ENCODE data around the gene SMC1B. TPM values are rescaled to one million over a fixed set of nuclear protein-coding genes. Genes with fewer than 3 reads are reported as not detected.

Gene SMC1B
- under 1 TPM; 0.07 to 0.14 TPM for total RNA-seq

- Mint-ChIP-seq H3K27ac (peak within 1 kb of the TSS in 1 of 2 donors; percentile 61), H3K4me3 (peak within 1 kb of the TSS; percentile 70)
Observed at GRCh38 chr22:45413368-45414211, at the start of gene SMC1B, which contains the start of gene RIBC2. Gene SMC1B (minus strand): TSS chr22:45413599. CDS start chr22:45413567, 32 bp downstream. Gene RIBC2 (plus strand): TSS chr22:45413693. CDS start chr22:45413887, 194 bp downstream.

GRCh38 chr22:45462034-45462655 is 48.7 kb upstream of the SMC1B start:
- Mint-ChIP-seq H3K27me3 (peaks cover 12 to 13% of the 10 kb centered on the region in 2 donors), H3K4me3 (no peak overlapping the region), H3K27ac (no peak overlapping the region), H3K4me1 (ENCODE audit: low read depth in 2 of 2) (no peaks in the 10 kb centered on the region), H3K36me3 (no peaks in the 10 kb centered on the region), H3K9me3 (no peaks in the 10 kb centered on the region)
- no peak for ATAC-seq
- DNase-seq (ENCODE audit: low spot score), result no peak

More at GRCh38 chr22:45413368-45414211, at the start of gene SMC1B, which contains the start of gene RIBC2:
- Mint-ChIP-seq H3K27me3 (no peaks in the 10 kb centered on the region), H3K4me1 (ENCODE audit: low read depth in 2 of 2) (peaks cover 6 to 10% of the 10 kb centered on the region in 2 donors), H3K36me3 (no peaks in the 10 kb centered on the region), H3K9me3 (no peaks in the 10 kb centered on the region)
- ATAC-seq, result peak; percentile 88 to 89
- peak; percentile 85 for DNase-seq (ENCODE audit: low spot score)

- peaks cover 8 to 12% of the 10 kb centered on the region in 2 donors for H3K27me3 Mint-ChIP-seq
- H3K4me1 Mint-ChIP-seq (ENCODE audit: low read depth in 2 of 2), result no peaks in the 10 kb centered on the region
- no peaks in the 10 kb centered on the region for H3K9me3 Mint-ChIP-seq
- H3K27ac Mint-ChIP-seq, result no peak overlapping the region
- ATAC-seq (no peak), DNase-seq (ENCODE audit: low spot score) (peak; percentile 22)
- H3K36me3 Mint-ChIP-seq, result no peaks in the 10 kb centered on the region
- no peak overlapping the region for H3K4me3 Mint-ChIP-seq
Observed at GRCh38 chr22:45460288-45461109, 47.1 kb upstream of the SMC1B start.

- H3K9me3 Mint-ChIP-seq, result no peaks in the 10 kb centered on the region
- no peak overlapping the region for H3K4me3 Mint-ChIP-seq
- no peak for ATAC-seq
- no peaks in the 10 kb centered on the region for H3K4me1 Mint-ChIP-seq (ENCODE audit: low read depth in 2 of 2)
- H3K27ac Mint-ChIP-seq, result no peak overlapping the region
- H3K27me3 Mint-ChIP-seq, result peaks cover 1 to 3% of the 10 kb centered on the region in 2 donors
- DNase-seq (ENCODE audit: low spot score), result peak; percentile 8
- no peaks in the 10 kb centered on the region for H3K36me3 Mint-ChIP-seq
Observed at GRCh38 chr22:45459235-45459634, 45.8 kb upstream of the SMC1B start.

- peaks cover 0 to 2% of the 10 kb centered on the region in 2 donors for H3K27me3 Mint-ChIP-seq
- ATAC-seq (no peak), DNase-seq (ENCODE audit: low spot score) (peak; percentile 22)
- no peaks in the 10 kb centered on the region for H3K4me1 Mint-ChIP-seq (ENCODE audit: low read depth in 2 of 2)
- H3K4me3 Mint-ChIP-seq, result no peak overlapping the region
- H3K36me3 Mint-ChIP-seq, result no peaks in the 10 kb centered on the region
- H3K27ac Mint-ChIP-seq, result no peak overlapping the region
- no peaks in the 10 kb centered on the region for H3K9me3 Mint-ChIP-seq
Observed at GRCh38 chr22:45458532-45458931, 45.1 kb upstream of the SMC1B start.

GRCh38 chr22:45456811-45457210 is 43.4 kb upstream of the SMC1B start:
- Mint-ChIP-seq H3K4me3 (no peak overlapping the region), H3K27me3 (peaks cover 0 to 8% of the 10 kb centered on the region in 2 donors), H3K27ac (no peak overlapping the region), H3K36me3 (no peaks in the 10 kb centered on the region), H3K4me1 (ENCODE audit: low read depth in 2 of 2) (no peaks in the 10 kb centered on the region), H3K9me3 (no peaks in the 10 kb centered on the region)
- peak; percentile 56 for DNase-seq (ENCODE audit: low spot score)
- ATAC-seq, result no peak

GRCh38 chr22:45455621-45456020 is 42.2 kb upstream of the SMC1B start:
- no peaks in the 10 kb centered on the region for H3K36me3 Mint-ChIP-seq
- H3K27me3 Mint-ChIP-seq, result peaks cover 0 to 9% of the 10 kb centered on the region in 2 donors

GRCh38 chr22:45455212-45455611 is 41.8 kb upstream of the SMC1B start:
- no peak for DNase-seq (ENCODE audit: low spot score)
- no peak overlapping the region for H3K27ac Mint-ChIP-seq
- no peaks in the 10 kb centered on the region for H3K36me3 Mint-ChIP-seq
- no peak overlapping the region for H3K4me3 Mint-ChIP-seq
- ATAC-seq, result no peak
- no peaks in the 10 kb centered on the region for H3K4me1 Mint-ChIP-seq (ENCODE audit: low read depth in 2 of 2)
- H3K27me3 Mint-ChIP-seq, result peaks cover 0 to 10% of the 10 kb centered on the region in 2 donors
- H3K9me3 Mint-ChIP-seq, result no peaks in the 10 kb centered on the region

More at GRCh38 chr22:45455621-45456020, 42.2 kb upstream of the SMC1B start:
- Mint-ChIP-seq H3K9me3 (no peaks in the 10 kb centered on the region), H3K27ac (no peak overlapping the region), H3K4me3 (no peak overlapping the region), H3K4me1 (ENCODE audit: low read depth in 2 of 2) (no peaks in the 10 kb centered on the region)
- ATAC-seq (no peak), DNase-seq (ENCODE audit: low spot score) (no peak)

GRCh38 chr22:45454275-45454674 is 40.9 kb upstream of the SMC1B start:
- H3K9me3 Mint-ChIP-seq, result no peaks in the 10 kb centered on the region
- no peaks in the 10 kb centered on the region for H3K36me3 Mint-ChIP-seq
- no peak overlapping the region for H3K4me3 Mint-ChIP-seq
- no peaks in the 10 kb centered on the region for H3K4me1 Mint-ChIP-seq (ENCODE audit: low read depth in 2 of 2)
- no peak overlapping the region for H3K27ac Mint-ChIP-seq
- DNase-seq (ENCODE audit: low spot score) (peak; percentile 25), ATAC-seq (no peak)
- peaks cover 0 to 10% of the 10 kb centered on the region in 2 donors for H3K27me3 Mint-ChIP-seq

- Mint-ChIP-seq H3K27me3 (peaks cover 0 to 10% of the 10 kb centered on the region in 2 donors), H3K4me1 (ENCODE audit: low read depth in 2 of 2) (no peaks in the 10 kb centered on the region), H3K36me3 (no peaks in the 10 kb centered on the region), H3K4me3 (no peak overlapping the region), H3K27ac (no peak overlapping the region), H3K9me3 (no peaks in the 10 kb centered on the region)
- ATAC-seq, result no peak
- DNase-seq (ENCODE audit: low spot score), result peak; percentile 18
Observed at GRCh38 chr22:45453764-45454163, 40.4 kb upstream of the SMC1B start.

- Mint-ChIP-seq H3K27ac (no peak overlapping the region), H3K27me3 (peaks cover 0 to 10% of the 10 kb centered on the region in 2 donors), H3K4me3 (no peak overlapping the region), H3K9me3 (no peaks in the 10 kb centered on the region), H3K36me3 (no peaks in the 10 kb centered on the region), H3K4me1 (ENCODE audit: low read depth in 2 of 2) (no peaks in the 10 kb centered on the region)
- DNase-seq (ENCODE audit: low spot score) (peak; percentile 44), ATAC-seq (no peak)
Observed at GRCh38 chr22:45452565-45453379, 39.4 kb upstream of the SMC1B start.

- Mint-ChIP-seq H3K36me3 (no peaks in the 10 kb centered on the region), H3K27ac (no peak overlapping the region), H3K9me3 (no peaks in the 10 kb centered on the region), H3K4me3 (no peak overlapping the region), H3K4me1 (ENCODE audit: low read depth in 2 of 2) (no peaks in the 10 kb centered on the region), H3K27me3 (peaks cover 0 to 10% of the 10 kb centered on the region in 2 donors)
- DNase-seq (ENCODE audit: low spot score), result peak; percentile 28
- ATAC-seq, result no peak
Observed at GRCh38 chr22:45451972-45452371, 38.6 kb upstream of the SMC1B start.
